ENCODE data around the gene SPPL2C.

Gene SPPL2C

GRCh38 chr17:45850011-45850410 is 5.3 kb downstream of the SPPL2C start (continued):
- no peak for TF ChIP-seq ZNF70 (CRISPR knock-in tag; IDR thresholded peaks at IDR 0.05)
- no peak for TF ChIP-seq ESRRG (CRISPR knock-in tag; IDR thresholded peaks at IDR 0.05)
- no peak for TF ChIP-seq PPARA (CRISPR knock-in tag; IDR thresholded peaks at IDR 0.05; ENCODE audit: borderline replicate concordance)

- ATAC-seq: no peak
- no peak for TF ChIP-seq TOX (CRISPR knock-in tag; IDR thresholded peaks at IDR 0.05; ENCODE audit: borderline replicate concordance)
- TF ChIP-seq PPARA (CRISPR knock-in tag; IDR thresholded peaks at IDR 0.05; ENCODE audit: borderline replicate concordance): no peak
- TF ChIP-seq ZNF8 (CRISPR knock-in tag; IDR thresholded peaks at IDR 0.05): no peak
- no peak for TF ChIP-seq CREB5 (CRISPR knock-in tag; IDR thresholded peaks at IDR 0.05; ENCODE audit: low read depth)
- TF ChIP-seq ESRRG (CRISPR knock-in tag; IDR thresholded peaks at IDR 0.05): no peak
- TF ChIP-seq, protein P1, sequence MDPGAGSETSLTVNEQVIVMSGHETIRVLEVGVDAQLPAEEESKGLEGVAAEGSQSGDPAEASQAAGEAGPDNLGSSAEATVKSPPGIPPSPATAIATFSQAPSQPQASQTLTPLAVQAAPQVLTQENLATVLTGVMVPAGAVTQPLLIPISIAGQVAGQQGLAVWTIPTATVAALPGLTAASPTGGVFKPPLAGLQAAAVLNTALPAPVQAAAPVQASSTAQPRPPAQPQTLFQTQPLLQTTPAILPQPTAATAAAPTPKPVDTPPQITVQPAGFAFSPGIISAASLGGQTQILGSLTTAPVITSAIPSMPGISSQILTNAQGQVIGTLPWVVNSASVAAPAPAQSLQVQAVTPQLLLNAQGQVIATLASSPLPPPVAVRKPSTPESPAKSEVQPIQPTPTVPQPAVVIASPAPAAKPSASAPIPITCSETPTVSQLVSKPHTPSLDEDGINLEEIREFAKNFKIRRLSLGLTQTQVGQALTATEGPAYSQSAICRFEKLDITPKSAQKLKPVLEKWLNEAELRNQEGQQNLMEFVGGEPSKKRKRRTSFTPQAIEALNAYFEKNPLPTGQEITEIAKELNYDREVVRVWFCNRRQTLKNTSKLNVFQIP (CRISPR knock-in tag; IDR thresholded peaks at IDR 0.05; ENCODE audit: borderline replicate concordance, low read depth): no peak
These were observed 5.8 kb downstream of the SPPL2C start for GRCh38 chr17:45850468-45850867.

DNA sequence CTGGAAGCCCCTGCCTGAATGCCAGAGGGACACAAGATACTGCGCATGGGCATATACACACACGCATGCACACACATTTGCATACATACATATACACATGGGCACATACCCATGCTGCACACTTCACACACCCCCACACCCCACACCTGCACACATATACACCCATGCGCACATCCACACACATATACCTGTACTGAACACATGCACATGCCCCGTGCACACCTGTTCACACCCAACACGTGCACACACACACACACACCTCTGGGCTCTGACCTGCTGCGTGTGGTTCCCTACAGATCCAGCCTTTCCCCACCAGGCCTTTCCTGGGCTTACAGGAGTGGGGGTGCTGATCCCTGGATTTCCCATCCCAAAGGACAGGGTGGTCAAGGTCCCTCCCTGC is 6.3 kb downstream of the SPPL2C start:
- ATAC-seq: no peak
- TF ChIP-seq ZFP3 (CRISPR knock-in tag; IDR thresholded peaks at IDR 0.05) (no peak), CSDC2 (CRISPR knock-in tag; IDR thresholded peaks at IDR 0.05) (no peak), ARNTL (CRISPR knock-in tag; IDR thresholded peaks at IDR 0.05; ENCODE audit: borderline replicate concordance, low read depth) (no peak), PPARA (CRISPR knock-in tag; IDR thresholded peaks at IDR 0.05; ENCODE audit: borderline replicate concordance) (no peak), TSHZ2 (CRISPR knock-in tag; IDR thresholded peaks at IDR 0.05) (no peak), ZNF8 (CRISPR knock-in tag; IDR thresholded peaks at IDR 0.05) (no peak), ISL1 (CRISPR knock-in tag; IDR thresholded peaks at IDR 0.05) (no peak), ZNF565 (CRISPR knock-in tag; conservative IDR thresholded peaks at IDR 0.05; ENCODE audit: low read depth) (no peak), OSR1 (CRISPR knock-in tag; IDR thresholded peaks at IDR 0.05) (no peak), ZC3H10 (CRISPR knock-in tag; IDR thresholded peaks at IDR 0.05) (no peak), ESRRG (CRISPR knock-in tag; IDR thresholded peaks at IDR 0.05) (no peak), TCF4 (CRISPR knock-in tag; IDR thresholded peaks at IDR 0.05; ENCODE audit: borderline replicate concordance) (no peak), CSRNP3 (CRISPR knock-in tag; IDR thresholded peaks at IDR 0.05) (no peak), CREB5 (CRISPR knock-in tag; IDR thresholded peaks at IDR 0.05; ENCODE audit: low read depth) (no peak), TOX (CRISPR knock-in tag; IDR thresholded peaks at IDR 0.05; ENCODE audit: borderline replicate concordance) (no peak)

DNA sequence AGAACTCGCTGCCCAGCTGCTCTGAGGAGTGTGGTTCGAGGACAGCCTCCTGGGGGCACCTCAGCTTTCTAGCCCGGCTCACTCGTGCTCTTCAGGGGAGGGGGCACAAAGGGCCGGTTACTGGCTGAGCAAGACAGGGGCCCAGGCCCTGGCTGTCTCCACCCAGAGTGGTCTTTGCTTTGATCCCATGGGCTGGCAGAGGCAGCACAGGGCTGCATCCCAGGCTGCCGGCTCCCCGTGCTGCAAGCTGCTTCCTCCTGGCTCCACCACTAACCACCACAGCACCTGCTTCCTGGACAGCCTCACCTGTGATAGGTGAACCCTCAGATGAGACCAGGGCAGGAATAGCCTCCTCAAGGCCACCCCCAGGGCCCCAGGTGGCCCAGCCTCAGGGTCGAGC is 6.8 kb downstream of the SPPL2C start:
- no peak for ATAC-seq
- TF ChIP-seq ZNF8 (CRISPR knock-in tag; IDR thresholded peaks at IDR 0.05): no peak

DNA sequence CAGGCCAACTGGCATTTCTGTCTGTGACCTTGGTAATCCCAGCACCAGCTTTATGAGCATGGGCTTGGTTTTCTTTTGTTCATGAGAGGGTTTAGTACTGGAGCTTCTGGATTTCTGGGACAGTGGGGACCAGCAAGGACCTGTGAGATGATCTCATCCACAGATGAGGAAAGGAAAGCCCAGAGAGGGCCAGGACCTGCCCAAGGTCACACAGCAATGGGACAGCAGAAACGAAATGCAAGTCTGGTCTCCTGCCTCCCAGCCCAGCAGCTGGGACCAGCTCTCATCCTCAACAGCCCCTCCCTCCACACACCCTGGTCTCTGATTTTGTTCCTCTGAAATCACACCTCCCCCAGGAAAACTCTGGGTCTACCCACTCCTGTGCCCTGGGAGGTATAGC is 7.2 kb downstream of the SPPL2C start:
- ATAC-seq: no peak
- TF ChIP-seq ZC3H10 (CRISPR knock-in tag; IDR thresholded peaks at IDR 0.05) (no peak), ARNTL (CRISPR knock-in tag; IDR thresholded peaks at IDR 0.05; ENCODE audit: borderline replicate concordance, low read depth) (no peak), PPARA (CRISPR knock-in tag; IDR thresholded peaks at IDR 0.05; ENCODE audit: borderline replicate concordance) (no peak), TCF4 (CRISPR knock-in tag; IDR thresholded peaks at IDR 0.05; ENCODE audit: borderline replicate concordance) (no peak), ZNF565 (CRISPR knock-in tag; conservative IDR thresholded peaks at IDR 0.05; ENCODE audit: low read depth) (no peak), SNAI2 (CRISPR knock-in tag; IDR thresholded peaks at IDR 0.05) (no peak)
